H9 (cell line): ENCODE measurements around the gene RHOC. TPM values are rescaled to one million over a fixed set of nuclear protein-coding genes. Genes with fewer than 3 reads are reported as not detected.

Experiments used
- DNase-seq: peaks from one replicate; pipeline ENCODE4 v3.0.0-alpha.2; 2017
- H2AFZ ChIP-seq: one replicate; pipeline ENCODE4 v1.6.1; 2013; ENCODE audit warnings: mild to moderate bottlenecking, low read length, control low read depth, moderate library complexity
- H2AK5ac ChIP-seq: 2 replicates; pipeline ENCODE4 v1.6.1; 2013; ENCODE audit warnings: low read length, control low read depth, mixed read lengths; ENCODE audit not compliant: insufficient read length
- H2BK120ac ChIP-seq: one replicate; pipeline ENCODE4 v1.6.1; 2013; ENCODE audit warnings: low read depth, mild to moderate bottlenecking, low read length, control low read depth, inconsistent platforms; ENCODE audit not compliant: poor library complexity, severe bottlenecking
- H2BK12ac ChIP-seq: 2 replicates; pipeline ENCODE4 v1.6.1; 2013; ENCODE audit warnings: low read length, control low read depth, mixed read lengths, low read depth; ENCODE audit not compliant: insufficient read length
- H2BK15ac ChIP-seq: 2 replicates; pipeline ENCODE4 v1.6.1; 2013; ENCODE audit warnings: low read depth, low read length, control low read depth
- H2BK20ac ChIP-seq: one replicate; pipeline ENCODE4 v1.6.1; 2013; ENCODE audit warnings: low read depth, mild to moderate bottlenecking, low read length, control low read depth, inconsistent platforms; ENCODE audit not compliant: poor library complexity, severe bottlenecking
- H2BK5ac ChIP-seq: 2 replicates; pipeline ENCODE4 v1.6.1; 2013; ENCODE audit warnings: low read length, control low read depth, mixed read lengths; ENCODE audit not compliant: insufficient read length
- H3K14ac ChIP-seq: 2 replicates; pipeline ENCODE4 v1.6.1; 2013; ENCODE audit warnings: low read length, control low read depth; ENCODE audit not compliant: insufficient read depth
- H3K18ac ChIP-seq: 2 replicates; pipeline ENCODE4 v1.6.1; 2013; ENCODE audit warnings: low read depth, mild to moderate bottlenecking, mixed read lengths, low read length, control low read depth; ENCODE audit not compliant: insufficient read length
- H3K23ac ChIP-seq: 2 replicates; pipeline ENCODE4 v1.6.1; 2013; ENCODE audit warnings: low read length, control low read depth, mixed read lengths, low read depth; ENCODE audit not compliant: insufficient read length
- H3K23me2 ChIP-seq: 2 replicates; pipeline ENCODE4 v1.6.1; 2013; ENCODE audit warnings: low read depth, mild to moderate bottlenecking, mixed read lengths, low read length, control low read depth; ENCODE audit not compliant: insufficient read length, poor library complexity, severe bottlenecking
- H3K27ac ChIP-seq: 2 replicates; pipeline ENCODE4 v1.5.1; 2013; ENCODE audit warnings: low read length, control low read depth, mixed read lengths, low read depth; ENCODE audit not compliant: insufficient read length
- H3K27me3 ChIP-seq: 2 replicates; pipeline ENCODE4 v1.6.1; 2013; ENCODE audit warnings: low read length, control low read depth, inconsistent platforms; ENCODE audit not compliant: insufficient read depth
- H3K4ac ChIP-seq: 2 replicates; pipeline ENCODE4 v1.6.1; 2013; ENCODE audit warnings: low read depth, mild to moderate bottlenecking, control low read depth, inconsistent platforms, low read length, moderate library complexity
- H3K4me1 ChIP-seq: 2 replicates; pipeline ENCODE4 v1.6.1; 2013; ENCODE audit warnings: low read length, control low read depth, inconsistent platforms; ENCODE audit not compliant: insufficient read depth
- H3K4me2 ChIP-seq: 2 replicates; pipeline ENCODE4 v1.6.1; 2013; ENCODE audit warnings: low read length, control low read depth, mixed read lengths; ENCODE audit not compliant: insufficient read length, insufficient read depth
- H3K56ac ChIP-seq: 2 replicates; pipeline ENCODE4 v1.6.1; 2013; ENCODE audit warnings: low read depth, mild to moderate bottlenecking, mixed read lengths, low read length, control low read depth; ENCODE audit not compliant: insufficient read length
- H3K79me1 ChIP-seq: 2 replicates; pipeline ENCODE4 v1.6.1; 2013; ENCODE audit warnings: low read depth, mild to moderate bottlenecking, moderate library complexity, low read length, control low read depth, inconsistent platforms; ENCODE audit not compliant: insufficient read depth, poor library complexity, severe bottlenecking
- H3K79me2 ChIP-seq: 2 replicates; pipeline ENCODE4 v1.6.1; 2013; ENCODE audit warnings: low read length, control low read depth, inconsistent platforms; ENCODE audit not compliant: insufficient read depth
- H3K9ac ChIP-seq: 2 replicates; pipeline ENCODE4 v1.6.1; 2013; ENCODE audit warnings: low read length, control low read depth, mixed read lengths; ENCODE audit not compliant: insufficient read length; ENCODE audit errors: extremely low read depth
- H3K9me3 ChIP-seq: one replicate; pipeline ENCODE4 v1.6.1; 2013; ENCODE audit warnings: low read depth, low read length, inconsistent platforms; ENCODE audit not compliant: control insufficient read depth
- H3T11ph ChIP-seq: one replicate; pipeline ENCODE4 v1.6.1; 2013; ENCODE audit warnings: mild to moderate bottlenecking, low read length, control low read depth, inconsistent platforms
- H4K20me1 ChIP-seq: one replicate; pipeline ENCODE4 v1.6.1; 2013; ENCODE audit not compliant: control insufficient read depth, insufficient read length, insufficient read depth
- H4K5ac ChIP-seq: 2 replicates; pipeline ENCODE4 v1.6.1; 2013; ENCODE audit warnings: low read depth, mild to moderate bottlenecking, mixed read lengths, low read length, control low read depth; ENCODE audit not compliant: insufficient read length
- H4K8ac ChIP-seq: replicated peaks from 2 replicates; pipeline ENCODE4 v1.6.1; 2013; ENCODE audit warnings: low read length, control low read depth, mixed read lengths, low read depth; ENCODE audit not compliant: insufficient read length
- H4K91ac ChIP-seq: 2 replicates; pipeline ENCODE4 v1.6.1; 2013; ENCODE audit warnings: low read depth, mild to moderate bottlenecking, moderate library complexity, mixed read lengths, low read length, control low read depth; ENCODE audit not compliant: insufficient read length
- H3K27ac Mint-ChIP-seq, 3 experiments: 2 replicates in 2 of 3; 3 replicates in 1 of 3; pipeline ENCODE4 v1.8.0; 2020 to 2021; ENCODE audit warnings: mixed read lengths in 3 of 3, mild to moderate bottlenecking in 1 of 3, moderate library complexity in 1 of 3
- H3K27me3 Mint-ChIP-seq: 2 replicates; pipeline ENCODE4 v1.8.0; 2021; ENCODE audit warnings: low read depth, mild to moderate bottlenecking, moderate library complexity, mixed read lengths
- H3K36me3 Mint-ChIP-seq, 3 experiments: 2 replicates in 2 of 3; 3 replicates in 1 of 3; pipeline ENCODE4 v1.8.0; 2020 to 2021; ENCODE audit warnings: low read depth in 3 of 3, mixed read lengths in 3 of 3; ENCODE audit not compliant: insufficient read depth in 1 of 3
- H3K4me1 Mint-ChIP-seq, 2 experiments: 2 replicates each; pipeline ENCODE4 v1.8.0; 2020; ENCODE audit warnings: mixed read lengths in 2 of 2
- H3K4me3 Mint-ChIP-seq, 2 experiments: 2 replicates in 1 of 2; 3 replicates in 1 of 2; pipeline ENCODE4 v1.8.0; 2020 to 2021; ENCODE audit warnings: mild to moderate bottlenecking in 2 of 2, mixed read lengths in 2 of 2, moderate library complexity in 1 of 2
- H3K9me3 Mint-ChIP-seq, 2 experiments: 2 replicates in 1 of 2; 3 replicates in 1 of 2; pipeline ENCODE4 v1.8.0; 2020; ENCODE audit warnings: mild to moderate bottlenecking in 2 of 2, mixed read lengths in 2 of 2, moderate library complexity in 1 of 2
- CTCF ChIP-seq: fragments of 200-600 bp; sonication (generic); conservative IDR thresholded peaks from 3 replicates; pipeline ENCODE4 v1.8.0; 2021; ENCODE audit warnings: antibody characterized with exemption, mild to moderate bottlenecking
- WGBS: extraction: QIAGEN DNeasy Blood & Tissue Kit; methylation state at CpG from one replicate; pipeline ENCODE4 v1.1.7; 2013; ENCODE audit warnings: missing lambda C conversion rate, low lambda C conversion rate, mixed read lengths; ENCODE audit not compliant: insufficient read length; ENCODE audit errors: extremely low coverage; 5-methylcytosine and 5-hydroxymethylcytosine counted together
- total RNA-seq: library from RNA; stranded (reverse); gene quantifications from 2 replicates; pipeline ENCODE4 v1.2.1, GENCODE V29; 2021

Gene RHOC
- total RNA-seq, 1 experiment from 2014 or later: 68.9 TPM

GRCh38 chr1:112687785-112688496, 19.0 kb downstream of the RHOC start:
- no peak overlapping the region for H3T11ph ChIP-seq
- no peaks in the 10 kb centered on the region for H3K4me1 ChIP-seq
- H3K27ac ChIP-seq: no peak overlapping the region
- H2BK12ac ChIP-seq: no peak overlapping the region
- no peak for DNase-seq
- no peak overlapping the region for H3K18ac ChIP-seq
- no peak overlapping the region for H2AK5ac ChIP-seq
- no peak overlapping the region for H2BK5ac ChIP-seq
- no peak overlapping the region for H3K9ac ChIP-seq
- no peaks in the 10 kb centered on the region for H3K27me3 ChIP-seq
- H4K5ac ChIP-seq: no peak overlapping the region
- H3K79me1 ChIP-seq: no peaks in the 10 kb centered on the region
- no peak overlapping the region for H2BK120ac ChIP-seq
- no peak overlapping the region for H3K56ac ChIP-seq
- H3K4ac ChIP-seq: no peak overlapping the region
- Mint-ChIP-seq H3K4me1 (peaks cover 12 to 13% of the 10 kb centered on the region in 2 experiments), H3K9me3 (no peaks in the 10 kb centered on the region), H3K27me3 (no peaks in the 10 kb centered on the region), H3K36me3 (peaks cover 14 to 33% (median 33%) of the 10 kb centered on the region in 3 experiments; a peak in 6 of 7 replicates), H3K27ac (peak overlapping the region in 2 of 3 experiments; percentile 13 to 59; a peak in 4 of 7 replicates), H3K4me3 (no peak overlapping the region; a peak in 1 of 5 replicates)
- H4K20me1 ChIP-seq: no peaks in the 10 kb centered on the region
- H3K79me2 ChIP-seq: no peaks in the 10 kb centered on the region
- H3K14ac ChIP-seq: no peak overlapping the region
- no peak overlapping the region for H2AFZ ChIP-seq
- H2BK15ac ChIP-seq: no peak overlapping the region
- WGBS: no CpG with 5 or more reads among the region's 13 CpGs
- no peak overlapping the region for H3K4me2 ChIP-seq
- TF ChIP-seq CTCF: no peak
- no peaks in the 10 kb centered on the region for H3K23me2 ChIP-seq
- H3K9me3 ChIP-seq: no peaks in the 10 kb centered on the region
- H4K91ac ChIP-seq: no peak overlapping the region
- no peak overlapping the region for H2BK20ac ChIP-seq
- no peak overlapping the region for H4K8ac ChIP-seq
- no peak overlapping the region for H3K23ac ChIP-seq
